Coronary artery (tissue), 2 donors: Measurements from ENCODE around the gene GLRB.

ENCODE experiments used
- DNase-seq: peaks from one replicate; pipeline ENCODE4 v3.0.0-alpha.2; 2017; ENCODE audit warnings: low spot score
- H3K27ac ChIP-seq, 2 donors: fragments of 200-600 bp; sonication (generic); one replicate each; pipeline ENCODE4 v1.5.1; 2016 to 2019
- H3K4me3 ChIP-seq: fragments of 200-600 bp; sonication (generic); 2 replicates; pipeline ENCODE4 v1.5.1; 2016; ENCODE audit warnings: mild to moderate bottlenecking, moderate library complexity
- CTCF ChIP-seq: fragments of 200-600 bp; sonication (generic); IDR thresholded peaks from one replicate; pipeline ENCODE4 v1.5.1; 2019; ENCODE audit warnings: antibody characterized with exemption

GLRB gene

GRCh38 chr4:157217708-157218107 is 141.8 kb downstream of the GLRB start:
- H3K27ac ChIP-seq, result no peak overlapping the region
- TF ChIP-seq CTCF, result no peak
- DNase-seq, result no peak
- no peak overlapping the region for H3K4me3 ChIP-seq

GRCh38 chr4:157219711-157220370 is 143.9 kb downstream of the GLRB start:
- H3K4me3 ChIP-seq, result peak overlapping the region; percentile 79
- H3K27ac ChIP-seq, result no peak overlapping the region
- no peak for TF ChIP-seq CTCF
- DNase-seq, result no peak

GRCh38 chr4:157220371-157220881 is 144.5 kb downstream of the GLRB start, which contains the start of gene GRIA2:
Gene GRIA2, plus strand, starts transcription at chr4:157220728. Its CDS starts 315 bp downstream, at chr4:157221043.
- H3K4me3 ChIP-seq, result peak within 1 kb of the TSS; percentile 79
- peak within 1 kb of the TSS in 1 of 2 donors; percentile 82 for H3K27ac ChIP-seq
- peak; percentile 75 for DNase-seq
- TF ChIP-seq CTCF, result no peak

GRCh38 chr4:157221426-157221894 is 145.5 kb downstream of the GLRB start:
- Histone ChIP-seq H3K27ac (peak overlapping the region in 1 of 2 donors; percentile 82), H3K4me3 (peak overlapping the region; percentile 79)
- no peak for TF ChIP-seq CTCF
- DNase-seq, result no peak
